HL-60 (cell line): ENCODE results near the gene RAMP3.

Experiments
- CTCF ChIP-seq: IDR thresholded peaks from one replicate; pipeline ENCODE4 v1.5.1; 2011; ENCODE audit warnings: low read length, control low read depth, inconsistent platforms; ENCODE audit not compliant: insufficient read depth
- GABPA ChIP-seq: IDR thresholded peaks from 2 replicates; pipeline ENCODE4 v1.6.1; 2012; ENCODE audit warnings: low read depth
- POLR2AphosphoS5 ChIP-seq: IDR thresholded peaks from 2 replicates; pipeline ENCODE4 v1.6.1; 2012; ENCODE audit warnings: low read depth
- REST ChIP-seq: IDR thresholded peaks from 2 replicates; pipeline ENCODE4 v1.6.1; 2012; ENCODE audit warnings: low read depth; ENCODE audit not compliant: insufficient replicate concordance
- SPI1 ChIP-seq: IDR thresholded peaks from 2 replicates; pipeline ENCODE4 v1.6.1; 2012; ENCODE audit warnings: low read depth, mild to moderate bottlenecking, borderline replicate concordance

- TF ChIP-seq POLR2AphosphoS5 (no peak), CTCF (no peak), SPI1 (no peak), REST (no peak), GABPA (no peak)
Measured at GRCh38 chr7:45225311-45225947, 67.8 kb downstream of the RAMP3 start.
